ENCODE measurements around the gene DEPP1. TPM values are rescaled to one million over a fixed set of nuclear protein-coding genes. Genes with fewer than 3 reads are reported as not detected.

DEPP1 gene
- total RNA-seq, 1 experiment from 2014 or later, result 3.8 TPM

GRCh38 chr10:45004661-45005060, 26.1 kb upstream of the DEPP1 start:
- Histone ChIP-seq H3K36me3 (ENCODE audit: control insufficient read depth in 1 of 2, insufficient read depth in 2 of 2, low read length in 2 of 2) (no peaks in the 10 kb centered on the region), H3K79me2 (ENCODE audit: insufficient read depth, low read length) (peaks cover 25% of the 10 kb centered on the region), H4K20me1 (ENCODE audit: insufficient read depth) (no peaks in the 10 kb centered on the region), H3K9me2 (ENCODE audit: insufficient read depth) (no peaks in the 10 kb centered on the region), H3K9ac (ENCODE audit: low read length) (no peak overlapping the region), H3K4me3 (replicated peaks in 1 of 2; ENCODE audit: low read depth in 1 of 2, low read length in 2 of 2) (no peak overlapping the region), H2AFZ (ENCODE audit: low read depth, low read length, poor library complexity, severe bottlenecking) (no peak overlapping the region), H3K4me1 (ENCODE audit: control insufficient read depth in 1 of 2, insufficient read depth in 2 of 2, low read length in 2 of 2) (peaks cover 0 to 12% of the 10 kb centered on the region in 2 experiments; a peak in 2 of 4 replicates), H3K4me2 (ENCODE audit: low read length) (no peak overlapping the region), H3K27ac (ENCODE audit: low read depth, low read length) (no peak overlapping the region), H3K27me3 (ENCODE audit: insufficient read depth, low read length) (no peaks in the 10 kb centered on the region), H3K9me3 (ENCODE audit: control insufficient read depth in 1 of 2, insufficient read depth in 1 of 2, low read depth in 1 of 2, low read length in 2 of 2) (no peaks in the 10 kb centered on the region)
- ChIA-PET CTCF (no interaction called here), POLR2A (no interaction called here), RAD21 (ENCODE audit: low non-redundant PET in 1 of 2, low total read pairs in 2 of 2, uncharacterized antibody in 2 of 2, unreplicated experiment in 2 of 2) (no interaction called here)
- DNase-seq (ENCODE audit: low read depth, low spot score), result no peak
- no TSS peak for BruUV-seq (replicated peaks)
- no peak for TF ChIP-seq POLR2AphosphoS5 (IDR thresholded peaks at IDR 0.05; ENCODE audit: low read depth, low read length)
- TF ChIP-seq ELF1 (IDR thresholded peaks at IDR 0.05; ENCODE audit: borderline replicate concordance, low read depth), result no peak
- no peak for TF ChIP-seq SIN3A (IDR thresholded peaks at IDR 0.05; ENCODE audit: low read depth)
- ATAC-seq, result no peak
- intact Hi-C loops (cut with micrococcal nuclease), result loop anchor here (5.0 to 10.0 kb wide), 4 partner anchors 230 to 1220 kb away; no protein-coding TSS in a partner anchor

GRCh38 chr10:45003432-45004000, 24.9 kb upstream of the DEPP1 start:
- H3K27ac ChIP-seq (ENCODE audit: low read depth, low read length), result no peak overlapping the region
- H3K4me3 ChIP-seq (replicated peaks in 1 of 2; ENCODE audit: low read depth in 1 of 2, low read length in 2 of 2), result no peak overlapping the region
- H3K9me3 ChIP-seq (ENCODE audit: control insufficient read depth in 1 of 2, insufficient read depth in 1 of 2, low read depth in 1 of 2, low read length in 2 of 2), result no peaks in the 10 kb centered on the region
- H3K9ac ChIP-seq (ENCODE audit: low read length), result no peak overlapping the region
- no TSS peak for BruUV-seq (replicated peaks)
- ChIA-PET POLR2A (no interaction called here), RAD21 (ENCODE audit: low non-redundant PET in 1 of 2, low total read pairs in 2 of 2, uncharacterized antibody in 2 of 2, unreplicated experiment in 2 of 2) (no interaction called here), CTCF (interaction anchor here (0.9 to 1.4 kb wide), 2 partner anchors 28 to 231 kb away, joined by 3 read pairs; no protein-coding TSS in a partner anchor)
- ATAC-seq, result no peak
- no peaks in the 10 kb centered on the region for H3K36me3 ChIP-seq (ENCODE audit: control insufficient read depth in 1 of 2, insufficient read depth in 2 of 2, low read length in 2 of 2)
- peaks cover 0 to 12% of the 10 kb centered on the region in 2 experiments; a peak in 2 of 4 replicates for H3K4me1 ChIP-seq (ENCODE audit: control insufficient read depth in 1 of 2, insufficient read depth in 2 of 2, low read length in 2 of 2)
- H3K9me2 ChIP-seq (ENCODE audit: insufficient read depth), result no peaks in the 10 kb centered on the region
- intact Hi-C loops (cut with micrococcal nuclease), result loop anchor here (10.0 kb wide), 3 partner anchors 231 to 1221 kb away; no protein-coding TSS in a partner anchor
- peaks cover 25% of the 10 kb centered on the region for H3K79me2 ChIP-seq (ENCODE audit: insufficient read depth, low read length)
- no peak overlapping the region for H2AFZ ChIP-seq (ENCODE audit: low read depth, low read length, poor library complexity, severe bottlenecking)
- no peak overlapping the region for H3K4me2 ChIP-seq (ENCODE audit: low read length)
- H3K27me3 ChIP-seq (ENCODE audit: insufficient read depth, low read length), result 0 out of 2 replicates have a peak, but pooled peaks cover 5% of the 10 kb centered on the region
- H4K20me1 ChIP-seq (ENCODE audit: insufficient read depth), result no peaks in the 10 kb centered on the region
- DNase-seq (ENCODE audit: low read depth, low spot score), result no peak
- TF ChIP-seq YY1 (IDR thresholded peaks at IDR 0.05; ENCODE audit: extremely low read depth, insufficient replicate concordance, low read depth, low read length) (no peak), JUND (IDR thresholded peaks at IDR 0.05) (no peak), ATF3 (IDR thresholded peaks at IDR 0.05) (no peak), ZFX (IDR thresholded peaks at IDR 0.05) (no peak), POLR2A (IDR thresholded peaks at IDR 0.05; ENCODE audit: borderline replicate concordance, extremely low read depth, insufficient read depth, insufficient read length) (no peak), SRF (IDR thresholded peaks at IDR 0.05; ENCODE audit: low read depth) (no peak), POLR2AphosphoS5 (IDR thresholded peaks at IDR 0.05; ENCODE audit: low read depth, low read length) (no peak), FOSL1 (IDR thresholded peaks at IDR 0.05; ENCODE audit: low read depth) (no peak), ZBTB33 (IDR thresholded peaks at IDR 0.05; ENCODE audit: extremely low read depth, insufficient replicate concordance, low read length) (no peak), REST (IDR thresholded peaks at IDR 0.05; ENCODE audit: low read depth) (no peak), SP1 (IDR thresholded peaks at IDR 0.05; ENCODE audit: low read depth) (no peak), EGR1 (IDR thresholded peaks at IDR 0.05; ENCODE audit: low read depth) (no peak), MAX (IDR thresholded peaks at IDR 0.05) (no peak), SIN3A (IDR thresholded peaks at IDR 0.05; ENCODE audit: low read depth) (no peak)
